Activated T-cell treated with anti-CD3 and anti-CD28 coated beads for 4 hours (primary cell): ENCODE results near the gene OSTF1.

ENCODE experiments used
- DNase-seq: peaks from one replicate; pipeline ENCODE4 v3.0.0-alpha.2; 2020

Gene OSTF1

DNA sequence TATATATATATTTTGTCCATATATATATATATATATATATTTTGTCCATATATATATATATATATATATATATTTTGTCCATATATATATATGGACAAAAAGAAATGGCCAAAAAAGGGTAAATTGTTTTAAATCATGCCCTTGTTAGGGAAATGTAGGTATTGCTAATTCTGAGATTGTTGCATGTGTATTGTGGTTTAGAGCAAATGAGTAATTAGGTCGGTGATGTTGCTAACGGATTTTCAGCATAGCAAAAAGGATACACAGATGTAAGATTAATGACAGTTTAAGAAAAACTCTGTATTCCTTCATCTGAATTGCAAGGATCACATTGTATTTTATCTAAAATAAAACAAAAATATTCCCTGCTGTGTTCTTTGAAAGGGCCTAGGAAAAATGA, 40.2 kb downstream of the OSTF1 start:
- no peak for DNase-seq

DNA sequence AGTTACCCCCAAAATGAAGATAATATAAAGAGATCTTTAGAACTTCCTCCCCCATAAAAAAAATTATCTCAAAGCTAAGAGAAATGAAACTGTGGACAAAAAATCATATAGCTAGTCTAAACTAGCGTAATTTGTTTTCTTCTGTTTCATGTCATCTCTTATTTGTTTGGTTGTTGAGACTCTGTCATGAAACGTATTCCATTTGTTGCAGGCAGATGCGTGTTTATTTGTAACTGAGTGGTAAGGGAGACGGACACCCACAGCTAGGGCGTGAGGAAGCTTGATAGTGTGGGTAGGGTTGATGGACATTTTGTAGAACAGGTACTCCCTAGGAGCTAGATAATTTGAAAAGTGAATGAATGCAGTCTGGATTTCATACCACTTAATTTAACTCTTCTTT, 41.9 kb downstream of the OSTF1 start:
- no peak for DNase-seq

- DNase-seq = no peak
These were observed 42.4 kb downstream of the OSTF1 start for GRCh38 chr9:75130621-75131230.

DNA sequence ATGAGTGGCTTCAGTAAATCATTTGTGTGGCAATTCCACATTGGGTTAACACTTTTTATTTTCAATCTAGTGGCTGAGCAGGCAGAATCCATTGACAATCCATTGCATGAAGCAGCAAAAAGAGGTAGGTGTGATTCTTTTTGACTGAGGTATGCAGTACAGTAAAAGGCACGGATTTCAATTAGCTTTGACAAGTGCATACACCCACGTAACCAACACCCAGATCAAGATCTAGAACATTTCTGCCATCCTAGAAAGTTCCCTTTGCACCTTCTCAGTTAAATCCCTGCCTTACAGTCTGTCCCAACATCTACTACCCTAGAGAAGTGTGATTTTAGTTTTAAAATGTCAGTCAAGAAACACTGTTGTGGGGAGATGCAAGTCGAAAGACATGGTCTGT, 43.4 kb downstream of the OSTF1 start:
- DNase-seq = no peak

GRCh38 chr9:75132244-75132643, 43.9 kb downstream of the OSTF1 start:
- DNase-seq = no peak

GRCh38 chr9:75133396-75133795, 45.1 kb downstream of the OSTF1 start:
- no peak for DNase-seq

DNA sequence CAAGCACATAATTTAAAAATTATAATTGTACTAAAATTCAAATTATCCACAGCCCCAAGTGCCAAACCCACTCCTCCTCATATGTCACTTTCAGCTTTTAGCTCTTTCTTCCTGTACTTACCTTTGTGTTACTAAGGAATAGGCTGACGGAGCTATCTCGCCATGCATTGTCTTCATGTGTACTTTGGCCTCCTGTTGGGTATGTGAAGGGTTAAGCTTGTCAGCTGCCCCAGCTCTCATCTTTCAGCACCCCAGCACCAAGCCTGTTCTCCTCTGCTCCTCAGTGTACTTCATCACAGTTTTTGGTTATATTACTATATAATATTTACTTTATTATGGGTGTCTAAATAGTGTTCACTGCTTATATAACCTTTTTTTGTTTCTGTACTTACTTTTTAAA, 46.2 kb downstream of the OSTF1 start:
- no peak for DNase-seq

DNA sequence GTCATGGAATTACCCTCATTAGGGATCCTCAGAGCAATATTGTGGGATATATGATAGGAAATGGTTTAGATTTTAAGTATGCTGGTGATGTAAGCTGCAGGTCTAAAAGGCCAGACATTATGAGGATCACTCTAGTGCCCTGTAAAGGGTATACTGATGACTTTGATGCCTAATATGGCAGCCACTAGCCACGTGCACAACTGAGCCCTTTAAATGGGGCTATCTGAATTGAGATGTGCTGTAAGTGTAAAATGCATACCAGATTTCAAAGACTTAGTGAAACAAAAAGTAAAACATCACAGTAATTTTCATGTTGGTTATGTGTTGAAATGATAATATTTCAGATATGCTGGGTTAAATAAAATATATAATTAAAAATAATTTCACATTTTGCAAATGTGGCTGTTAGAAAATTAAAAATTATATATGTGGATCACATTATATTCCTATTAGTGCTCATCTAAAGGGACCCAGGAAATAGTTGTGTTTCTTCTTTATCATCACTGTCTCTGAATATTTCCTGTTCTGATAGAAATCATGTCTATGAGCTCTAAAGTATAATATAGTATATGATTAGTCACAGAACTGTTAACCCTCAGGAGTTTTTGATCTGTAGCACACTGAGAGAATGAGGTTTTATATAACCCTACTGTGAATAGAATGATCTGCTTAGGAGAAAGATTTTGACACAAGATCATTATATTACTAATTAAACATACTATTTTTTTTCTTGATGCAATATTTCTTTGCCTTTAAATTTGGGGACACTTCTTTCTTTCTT, 50.1 kb downstream of the OSTF1 start:
- DNase-seq = no peak

DNA sequence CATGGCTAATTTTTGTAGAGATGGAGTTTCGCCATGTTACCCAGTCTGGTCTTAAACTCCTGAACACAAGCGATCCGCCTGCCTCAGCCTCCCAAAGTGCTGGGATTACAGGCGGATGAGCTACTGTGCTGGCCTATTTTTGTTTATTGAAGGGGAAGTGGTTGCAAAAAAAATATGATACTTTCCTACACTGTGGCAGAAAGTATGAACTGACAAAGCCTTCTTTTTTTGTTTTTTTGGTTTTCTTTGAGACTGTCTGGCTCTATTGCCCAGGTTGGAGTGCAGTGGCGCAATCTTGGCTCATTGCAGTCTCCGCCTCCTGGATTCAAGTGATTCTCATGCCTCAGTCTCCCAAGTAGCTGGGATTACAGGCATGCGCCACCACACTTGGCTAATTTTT, 50.9 kb downstream of the OSTF1 start:
- DNase-seq = no peak

DNA sequence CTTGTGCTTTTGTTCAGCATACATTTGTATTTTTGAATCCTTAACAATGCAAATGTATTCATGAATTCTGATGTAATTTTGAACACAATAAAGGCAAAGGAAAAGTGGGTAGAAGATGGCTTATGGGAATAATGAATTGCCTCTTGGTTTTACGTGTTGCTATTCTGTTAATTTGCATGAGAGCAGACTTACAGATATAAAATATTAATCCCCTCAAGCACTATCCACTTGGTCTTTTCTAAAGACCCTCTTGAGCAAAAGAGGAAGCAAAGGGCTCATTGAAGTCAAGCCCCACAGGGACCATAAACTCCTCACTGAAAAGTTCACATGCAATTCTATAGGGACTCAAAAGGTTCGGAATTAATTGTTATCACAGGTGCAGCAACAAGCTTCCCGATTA, 51.9 kb downstream of the OSTF1 start:
- DNase-seq = no peak

DNA sequence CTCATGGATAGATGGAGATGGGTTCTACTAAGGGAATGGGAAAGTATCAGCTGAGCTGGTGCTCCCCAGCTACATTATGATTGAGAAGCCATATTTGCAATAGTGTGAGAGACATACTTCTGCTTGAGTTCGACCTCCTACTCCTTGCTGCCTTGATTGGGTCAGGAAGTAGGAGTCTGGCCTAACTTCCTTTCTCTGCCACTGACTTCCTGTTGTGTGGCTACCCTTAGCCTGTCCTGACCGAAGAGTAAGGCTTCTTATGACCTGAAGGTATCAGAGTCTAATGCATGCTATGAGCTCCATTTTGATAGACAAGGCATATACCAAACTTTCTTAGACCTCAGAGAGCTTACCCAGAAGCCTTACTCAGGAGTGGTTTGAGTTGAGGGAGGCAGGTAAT, 53.9 kb downstream of the OSTF1 start:
- no peak for DNase-seq

GRCh38 chr9:75146229-75146628, 57.9 kb downstream of the OSTF1 start:
- no peak for DNase-seq

DNA sequence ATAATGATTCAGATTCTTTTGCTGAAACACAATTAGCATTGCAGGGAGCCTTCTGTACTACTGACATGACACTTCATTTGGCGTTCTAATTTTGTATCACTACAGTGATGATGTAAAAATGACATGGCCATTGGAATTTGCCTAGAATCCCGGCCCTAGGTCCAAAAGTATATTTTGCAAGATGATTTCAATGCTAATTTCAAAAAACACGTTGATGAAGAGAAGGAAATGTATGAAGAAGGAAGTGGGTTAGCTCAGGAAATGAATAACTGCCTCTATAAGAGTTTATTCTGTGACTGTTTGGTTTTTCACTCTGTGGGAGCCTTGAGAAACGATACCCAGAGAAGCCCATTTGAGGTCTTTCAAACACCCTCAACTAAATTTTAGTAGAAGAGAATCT, 59.3 kb downstream of the OSTF1 start:
- DNase-seq = no peak

DNA sequence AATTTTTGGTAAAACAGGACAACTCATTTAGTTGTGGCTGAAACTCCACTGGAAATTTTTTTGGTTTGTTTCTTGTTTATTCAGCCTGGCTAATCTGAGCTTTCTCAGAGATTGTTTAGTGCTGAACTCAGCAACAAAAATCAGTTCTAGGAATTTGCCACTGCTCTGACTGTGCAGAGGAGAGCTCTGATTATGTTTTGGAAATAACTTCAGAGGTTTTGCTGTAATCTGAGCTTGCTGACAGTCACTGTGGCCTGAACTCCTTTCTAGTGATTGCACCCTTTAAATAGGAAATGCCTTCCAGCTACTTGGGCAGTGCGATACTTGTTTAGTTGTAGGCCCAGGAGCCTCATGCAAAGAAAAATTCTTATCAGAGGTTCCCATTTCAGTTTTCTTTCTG, 60.2 kb downstream of the OSTF1 start:
- no peak for DNase-seq

DNA sequence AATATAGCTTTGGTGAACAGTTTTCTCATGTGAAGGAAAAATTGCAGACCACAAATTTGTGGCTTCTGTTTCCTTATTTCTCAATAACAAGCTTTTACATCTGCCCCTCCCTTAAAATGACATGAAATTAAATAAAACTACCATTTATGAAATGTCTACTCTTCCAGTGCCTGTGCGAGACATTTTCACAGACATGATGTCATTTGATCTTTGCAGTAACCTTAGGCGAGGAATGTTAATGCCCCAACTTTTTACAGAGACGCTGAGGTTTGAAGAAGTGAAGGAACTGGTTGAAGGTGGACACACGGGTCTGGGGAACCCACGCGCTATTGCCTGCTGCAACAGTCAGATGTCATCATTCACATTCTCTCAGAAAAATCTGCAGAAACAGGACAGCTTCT, 61.5 kb downstream of the OSTF1 start:
- no peak for DNase-seq

GRCh38 chr9:75150512-75150911, 62.2 kb downstream of the OSTF1 start:
- no peak for DNase-seq

DNA sequence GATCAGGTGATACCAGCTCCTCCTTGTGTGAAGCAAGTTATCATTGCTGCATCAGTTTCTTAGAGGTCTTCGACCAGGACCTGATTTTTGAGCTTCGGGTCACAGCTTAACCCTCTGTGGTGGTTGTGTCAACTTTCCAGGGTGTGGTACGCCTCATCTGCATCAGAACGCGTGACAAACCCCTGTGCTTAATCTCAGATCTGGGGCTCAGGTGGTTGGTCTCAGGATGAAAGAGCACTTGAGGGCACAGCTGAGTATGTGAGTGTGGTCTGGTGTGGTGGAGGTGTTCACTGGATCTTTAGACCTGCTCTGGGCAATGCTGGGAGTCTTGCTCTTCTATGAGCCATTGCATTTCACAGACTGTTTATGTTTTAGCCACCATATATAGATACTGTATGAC, 64.1 kb downstream of the OSTF1 start:
- DNase-seq = peak; percentile 14

DNA sequence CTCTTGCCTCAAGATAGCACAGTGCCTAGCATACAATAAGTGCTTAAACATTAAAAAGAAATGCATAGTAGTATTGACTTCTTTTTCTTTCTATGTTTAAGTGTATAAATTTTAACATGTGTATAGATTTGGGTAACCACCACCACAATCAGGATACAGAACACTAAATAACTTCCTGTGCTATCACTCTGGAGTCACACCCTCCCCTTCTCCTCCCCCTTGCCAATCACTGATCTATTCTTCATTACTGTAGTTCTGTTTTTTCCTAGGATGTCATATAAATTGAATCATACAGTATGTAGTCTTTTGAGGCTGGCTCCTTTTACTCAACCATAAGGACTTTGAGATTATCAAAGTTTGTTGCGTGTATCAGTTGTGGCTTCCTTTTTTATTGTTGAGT, 68.5 kb downstream of the OSTF1 start:
- DNase-seq = no peak

DNA sequence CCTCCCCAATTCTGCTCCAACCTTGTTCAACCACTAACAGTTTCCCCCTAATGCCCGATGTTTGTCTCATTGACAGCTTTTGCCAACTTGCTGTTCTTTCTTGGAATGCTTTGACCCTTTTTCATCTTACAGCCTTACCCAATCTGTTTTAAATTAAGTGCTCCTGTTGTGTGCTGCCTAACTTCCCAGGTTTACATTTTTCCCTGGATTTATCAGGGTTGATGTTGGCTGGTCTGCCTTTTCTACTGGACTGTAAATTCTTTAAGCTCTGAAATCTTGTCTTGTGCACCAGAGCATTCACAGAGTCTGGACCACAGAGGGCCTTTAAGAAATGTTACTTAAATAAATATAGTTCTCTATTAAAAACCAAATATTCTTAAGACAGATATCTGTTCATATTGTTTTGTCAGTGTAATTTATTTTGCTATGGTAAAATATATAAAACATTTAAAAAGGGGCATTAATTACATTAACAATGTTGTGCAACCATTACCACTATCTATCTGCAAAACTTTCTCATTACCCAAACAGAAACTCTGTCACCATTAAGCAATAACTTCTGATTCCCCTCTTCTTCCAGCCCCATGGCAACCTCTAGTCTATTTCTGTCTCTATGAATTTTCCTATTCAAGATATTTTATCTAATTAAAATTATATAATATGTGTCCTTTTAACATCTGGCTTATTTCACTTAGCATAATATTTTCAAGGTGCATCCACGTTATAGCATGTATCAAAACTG, 73.0 kb downstream of the OSTF1 start:
- DNase-seq = no peak

GRCh38 chr9:75163764-75164163, 75.5 kb downstream of the OSTF1 start:
- DNase-seq = no peak

GRCh38 chr9:75164573-75164972, 76.3 kb downstream of the OSTF1 start:
- no peak for DNase-seq

DNA sequence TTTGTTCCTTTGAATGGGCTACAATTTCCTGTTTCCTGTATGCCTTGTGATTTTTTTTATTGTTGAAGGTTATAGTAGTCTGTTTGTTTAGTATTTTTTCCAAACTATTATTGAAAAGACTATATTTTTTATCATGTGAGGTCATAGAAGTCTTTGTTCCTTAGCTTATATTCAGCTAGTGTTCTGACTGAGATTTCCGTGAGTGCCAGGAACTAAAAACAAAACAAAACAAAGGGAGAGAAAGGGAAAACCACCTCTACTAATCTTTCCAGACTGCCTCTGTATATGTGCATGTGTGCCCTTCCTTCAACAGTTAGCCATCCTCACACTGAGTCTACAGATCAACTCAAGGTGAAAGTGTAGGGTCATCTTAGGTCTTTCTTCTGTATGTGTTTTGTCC, 79.0 kb downstream of the OSTF1 start:
- DNase-seq = no peak

GRCh38 chr9:75168270-75169178, 80.2 kb downstream of the OSTF1 start:
- DNase-seq = no peak
